Loucy (cell line): ENCODE measurements around the gene TAS1R2.

Experiments
- H2AFZ ChIP-seq: fragments of 200-600 bp; sonication (generic); 2 replicates; pipeline ENCODE4 v1.6.0; 2016; ENCODE audit warnings: antibody characterized with exemption, mild to moderate bottlenecking, low read length, moderate library complexity
- H3F3A ChIP-seq: fragments of 200-600 bp; 2 replicates; pipeline ENCODE4 v1.6.0; 2016; ENCODE audit warnings: antibody characterized with exemption, low read depth, mild to moderate bottlenecking
- H3K27me3 ChIP-seq: fragments of 200-600 bp; sonication (generic); 2 replicates; pipeline ENCODE4 v1.6.1; 2014; ENCODE audit warnings: low read length, mild to moderate bottlenecking; ENCODE audit not compliant: insufficient read depth, poor library complexity, severe bottlenecking
- H3K36me3 ChIP-seq: fragments of 200-600 bp; sonication (generic); 2 replicates; pipeline ENCODE4 v1.6.1; 2016; ENCODE audit warnings: low read length; ENCODE audit not compliant: insufficient read depth
- H3K4me1 ChIP-seq: fragments of 200-600 bp; sonication (generic); 2 replicates; pipeline ENCODE4 v1.5.1; 2014; ENCODE audit warnings: low read length, mild to moderate bottlenecking; ENCODE audit not compliant: insufficient read depth, poor library complexity, severe bottlenecking
- H3K4me2 ChIP-seq: fragments of 200-600 bp; sonication (generic); 2 replicates; pipeline ENCODE4 v1.6.0; 2014; ENCODE audit warnings: antibody characterized with exemption, low read length, low read depth, mild to moderate bottlenecking; ENCODE audit not compliant: poor library complexity, severe bottlenecking
- H3K4me3 ChIP-seq: fragments of 200-600 bp; sonication (generic); 2 replicates; pipeline ENCODE4 v1.5.1; 2014; ENCODE audit warnings: low read length, mild to moderate bottlenecking, mixed read lengths; ENCODE audit not compliant: poor library complexity, severe bottlenecking
- H3K79me2 ChIP-seq: fragments of 200-600 bp; sonication (generic); 2 replicates; pipeline ENCODE4 v1.6.1; 2014; ENCODE audit warnings: low read length; ENCODE audit not compliant: insufficient read depth
- H3K9ac ChIP-seq: fragments of 200-600 bp; sonication (generic); 2 replicates; pipeline ENCODE4 v1.6.0; 2014; ENCODE audit warnings: mild to moderate bottlenecking, low read depth, low read length, moderate library complexity; ENCODE audit not compliant: poor library complexity, severe bottlenecking
- H3K9me2 ChIP-seq: fragments of 200-600 bp; sonication (generic); replicated peaks from 2 replicates; pipeline ENCODE4 v1.6.1; 2016; ENCODE audit warnings: low read depth, low read length, mixed read lengths
- H3K9me3 ChIP-seq: fragments of 200-600 bp; sonication (generic); 2 replicates; pipeline ENCODE4 v1.6.1; 2014; ENCODE audit warnings: mild to moderate bottlenecking, antibody characterized with exemption, low read length, low read depth; ENCODE audit not compliant: insufficient read depth
- H4K20me1 ChIP-seq: fragments of 200-600 bp; sonication (generic); 2 replicates; pipeline ENCODE4 v1.6.0; 2014; ENCODE audit warnings: antibody characterized with exemption, low read length, mild to moderate bottlenecking; ENCODE audit not compliant: insufficient read depth, poor library complexity, severe bottlenecking
- CTCF ChIP-seq: fragments of 200-600 bp; sonication (generic); conservative IDR thresholded peaks from 2 replicates; pipeline ENCODE4 v1.5.1; 2014; ENCODE audit warnings: mild to moderate bottlenecking, antibody characterized with exemption, low read length
- EZH2phosphoT487 ChIP-seq: fragments of 200-600 bp; IDR thresholded peaks from 2 replicates; pipeline ENCODE4 v1.6.1; 2018; ENCODE audit warnings: antibody characterized with exemption, mild to moderate bottlenecking, moderate library complexity, borderline replicate concordance

Gene TAS1R2

GRCh38 chr1:18798533-18798932 lies 60.9 kb downstream of the TAS1R2 start:
- Histone ChIP-seq H3K4me3 (no peak overlapping the region), H3K27me3 (no peaks in the 10 kb centered on the region), H3K79me2 (no peaks in the 10 kb centered on the region), H3K9me3 (no peaks in the 10 kb centered on the region), H3K9me2 (no peaks in the 10 kb centered on the region), H3K9ac (no peak overlapping the region), H3K4me1 (no peaks in the 10 kb centered on the region), H3K36me3 (no peaks in the 10 kb centered on the region), H3K4me2 (no peak overlapping the region), H4K20me1 (no peaks in the 10 kb centered on the region), H3F3A (no peaks in the 10 kb centered on the region), H2AFZ (no peak overlapping the region)
- TF ChIP-seq CTCF, result no peak
- no peak for TF ChIP-seq EZH2phosphoT487

- Histone ChIP-seq H2AFZ (no peak overlapping the region), H3K9me3 (no peaks in the 10 kb centered on the region), H3K4me2 (no peak overlapping the region), H3K9ac (no peak overlapping the region), H3K4me3 (no peak overlapping the region), H3K4me1 (no peaks in the 10 kb centered on the region), H4K20me1 (no peaks in the 10 kb centered on the region), H3K9me2 (no peaks in the 10 kb centered on the region), H3F3A (no peaks in the 10 kb centered on the region), H3K27me3 (no peaks in the 10 kb centered on the region), H3K36me3 (no peaks in the 10 kb centered on the region), H3K79me2 (no peaks in the 10 kb centered on the region)
- TF ChIP-seq CTCF (no peak), EZH2phosphoT487 (no peak)
Observed at GRCh38 chr1:18796950-18797349, 62.5 kb downstream of the TAS1R2 start.

GRCh38 chr1:18795002-18795689 lies 64.3 kb downstream of the TAS1R2 start:
- H3K9me3 ChIP-seq, result no peaks in the 10 kb centered on the region
- no peak overlapping the region for H2AFZ ChIP-seq
- no peaks in the 10 kb centered on the region for H3K27me3 ChIP-seq
- H3K79me2 ChIP-seq, result no peaks in the 10 kb centered on the region
- H3K4me3 ChIP-seq, result no peak overlapping the region
- H3K4me2 ChIP-seq, result no peak overlapping the region
- TF ChIP-seq EZH2phosphoT487 (no peak), CTCF (no peak)
- H3K9me2 ChIP-seq, result no peaks in the 10 kb centered on the region
- H3F3A ChIP-seq, result no peaks in the 10 kb centered on the region
- H4K20me1 ChIP-seq, result no peaks in the 10 kb centered on the region
- no peak overlapping the region for H3K9ac ChIP-seq
- H3K4me1 ChIP-seq, result no peaks in the 10 kb centered on the region
- no peaks in the 10 kb centered on the region for H3K36me3 ChIP-seq
